GM21515 (cell line): ENCODE data around the gene CFAP20DC.
A peak's percentile ranks its signal among the peaks of the same experiment; 100 is the strongest.
"Not testable (repeated sequence)": the region's sequence is repeated elsewhere in the genome, so short reads cannot be mapped to it uniquely, and the experiment has no call there.

ENCODE experiments used
- ATAC-seq: cut with Tn5 transposase; IDR thresholded peaks from one replicate; pipeline ENCODE4 v1.9.1; 2021; ENCODE audit not compliant: unreplicated experiment

Gene CFAP20DC

DNA sequence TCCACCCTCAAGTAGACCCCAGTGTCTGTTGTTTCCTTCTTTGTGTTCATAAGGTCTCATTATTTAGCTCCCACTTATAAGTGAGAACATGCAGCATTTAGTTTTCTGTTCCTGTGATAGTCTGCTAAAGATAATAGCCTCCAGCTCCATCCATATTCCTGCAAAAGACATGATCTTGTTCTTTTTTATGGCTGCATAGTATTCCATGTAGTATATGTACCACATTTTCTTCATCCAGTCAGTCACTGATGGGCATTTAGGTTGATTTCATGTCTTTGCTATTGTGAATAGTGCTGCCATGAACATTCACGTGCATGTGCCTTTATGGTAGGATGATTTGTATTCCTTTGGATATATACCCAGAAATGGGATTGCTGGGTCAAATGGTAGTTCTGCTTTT, 82.0 kb downstream of the CFAP20DC start:
- ATAC-seq = not testable (repeated sequence)

DNA sequence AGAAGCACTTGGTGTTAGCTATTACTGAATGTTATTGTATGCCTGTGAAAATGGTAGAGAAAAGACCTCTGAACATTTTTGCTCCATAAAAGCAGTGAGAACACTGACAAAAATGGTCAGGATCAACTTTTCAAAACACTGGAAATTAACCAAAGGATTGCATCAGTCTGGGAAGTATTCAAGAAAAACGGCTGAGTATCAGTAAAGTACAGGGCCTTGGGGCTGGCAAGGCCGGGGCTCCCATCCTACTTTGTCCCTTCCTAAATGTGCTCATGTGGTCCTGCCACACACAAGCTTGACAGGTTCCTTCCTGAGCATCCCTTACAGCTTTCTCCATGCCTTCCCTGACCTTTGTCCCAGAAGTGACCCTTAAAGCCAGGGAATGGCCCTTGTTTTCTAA, 84.0 kb downstream of the CFAP20DC start:
- no peak for ATAC-seq

DNA sequence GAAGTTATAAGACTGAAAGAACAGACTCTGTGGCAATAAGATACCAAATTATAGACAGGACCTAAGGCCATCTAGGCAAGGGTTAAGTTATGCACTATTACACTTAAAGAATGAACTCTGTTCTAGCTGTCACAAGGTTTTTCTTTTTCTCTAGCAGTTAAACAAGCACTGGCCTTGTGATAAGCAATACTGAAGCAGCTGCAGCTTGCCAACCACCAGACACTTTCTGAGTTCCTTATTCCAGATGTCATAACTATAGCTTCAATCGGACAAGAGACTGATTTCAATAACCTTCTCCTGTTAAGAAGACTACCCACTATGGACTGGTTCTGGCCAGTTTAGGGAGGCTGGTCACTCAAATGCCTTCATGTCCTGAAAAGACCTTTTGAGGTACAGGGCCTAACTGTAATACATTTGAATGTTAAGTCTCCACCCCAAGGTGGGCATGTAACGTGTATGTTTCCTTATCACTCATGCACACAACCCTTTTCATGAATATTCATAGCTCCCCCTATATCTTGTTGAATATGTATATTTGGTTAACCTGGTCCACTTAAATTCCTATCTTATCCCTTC, 85.8 kb downstream of the CFAP20DC start:
- ATAC-seq = no peak

DNA sequence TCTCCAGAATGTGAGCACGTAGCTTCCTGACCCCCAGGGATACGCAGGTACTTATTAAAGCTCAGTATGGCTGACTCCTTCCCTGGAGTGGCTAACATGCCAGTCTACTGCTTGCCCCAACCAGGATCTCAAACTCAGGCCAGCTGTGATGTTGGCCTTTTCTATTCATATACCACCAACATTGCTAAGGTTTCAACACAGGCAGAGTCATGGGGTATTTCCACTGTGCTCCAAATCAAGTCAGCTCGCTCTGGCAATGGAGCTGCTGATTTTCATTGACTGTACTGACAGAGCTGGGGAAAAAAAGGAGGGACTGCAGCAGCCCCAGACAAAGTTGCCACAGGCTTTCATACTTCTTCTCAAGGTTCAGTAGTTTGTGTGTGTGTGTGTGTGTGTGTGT, 87.0 kb downstream of the CFAP20DC start:
- ATAC-seq = no peak

DNA sequence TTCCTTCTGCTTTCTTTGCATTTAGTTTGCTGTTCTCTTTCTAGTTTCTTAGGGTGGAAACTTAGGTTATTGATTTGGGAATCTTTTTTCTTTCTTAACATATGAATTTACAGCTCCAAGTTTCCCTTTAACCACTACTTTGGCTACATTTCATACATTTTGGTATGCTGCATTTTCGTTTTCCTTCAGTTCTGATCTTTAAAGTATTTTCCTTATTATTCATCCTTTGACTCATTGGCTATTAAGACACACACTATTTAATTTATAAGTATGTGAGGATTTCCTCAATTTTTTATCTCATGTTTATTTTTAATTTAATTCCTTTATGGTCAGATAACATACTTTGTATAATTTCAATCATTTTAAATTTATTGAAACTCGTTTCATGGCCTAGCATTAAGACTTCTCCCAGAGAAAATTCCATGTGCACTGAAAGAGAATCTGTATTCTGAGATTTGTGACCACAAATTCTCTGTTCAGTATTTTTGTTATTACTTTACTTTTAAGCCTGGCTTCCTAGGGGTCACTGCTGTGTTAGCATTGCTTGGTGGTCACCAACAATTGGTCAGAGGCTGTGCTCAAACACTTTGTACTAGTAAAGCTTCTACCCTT, 87.7 kb downstream of the CFAP20DC start:
- ATAC-seq = no peak

DNA sequence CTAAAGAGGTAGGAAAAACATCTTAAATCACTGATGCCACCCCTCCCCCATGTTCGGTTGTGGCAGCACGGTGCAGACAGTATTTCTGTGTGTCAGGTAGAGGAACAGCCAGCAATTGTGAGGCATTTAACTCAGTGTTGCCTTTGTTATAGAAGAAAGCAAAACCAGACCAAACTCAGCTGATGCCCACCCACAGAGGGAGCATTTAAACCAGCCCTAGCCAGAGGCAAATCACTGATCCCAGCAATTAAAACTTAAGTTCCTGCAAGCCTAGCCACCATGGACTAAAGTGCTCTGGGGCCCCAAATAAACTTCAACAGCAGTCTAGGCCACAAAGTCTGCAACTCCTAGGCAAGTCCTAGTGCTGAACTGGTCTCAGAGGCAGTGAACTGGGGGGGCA, 94.5 kb downstream of the CFAP20DC start:
- ATAC-seq = no peak

DNA sequence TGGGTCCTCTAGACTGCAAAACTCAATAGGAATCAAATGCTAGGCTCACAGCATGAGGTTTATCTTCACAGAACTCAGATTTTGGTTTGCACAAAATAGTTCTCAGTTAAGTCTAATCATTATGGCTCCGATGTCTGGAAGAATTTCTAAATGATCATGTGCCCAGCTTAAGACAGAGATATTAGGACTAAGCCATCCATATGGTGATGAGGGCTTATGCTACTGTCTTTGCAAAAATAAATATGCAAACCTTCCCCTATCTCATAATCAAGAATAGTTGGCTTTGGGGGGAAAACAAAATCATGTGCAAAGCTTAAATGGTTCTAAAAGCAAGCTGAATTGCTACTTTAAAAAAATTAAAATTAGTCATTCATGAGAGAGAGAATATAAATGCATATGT, 96.5 kb downstream of the CFAP20DC start:
- ATAC-seq = no peak

DNA sequence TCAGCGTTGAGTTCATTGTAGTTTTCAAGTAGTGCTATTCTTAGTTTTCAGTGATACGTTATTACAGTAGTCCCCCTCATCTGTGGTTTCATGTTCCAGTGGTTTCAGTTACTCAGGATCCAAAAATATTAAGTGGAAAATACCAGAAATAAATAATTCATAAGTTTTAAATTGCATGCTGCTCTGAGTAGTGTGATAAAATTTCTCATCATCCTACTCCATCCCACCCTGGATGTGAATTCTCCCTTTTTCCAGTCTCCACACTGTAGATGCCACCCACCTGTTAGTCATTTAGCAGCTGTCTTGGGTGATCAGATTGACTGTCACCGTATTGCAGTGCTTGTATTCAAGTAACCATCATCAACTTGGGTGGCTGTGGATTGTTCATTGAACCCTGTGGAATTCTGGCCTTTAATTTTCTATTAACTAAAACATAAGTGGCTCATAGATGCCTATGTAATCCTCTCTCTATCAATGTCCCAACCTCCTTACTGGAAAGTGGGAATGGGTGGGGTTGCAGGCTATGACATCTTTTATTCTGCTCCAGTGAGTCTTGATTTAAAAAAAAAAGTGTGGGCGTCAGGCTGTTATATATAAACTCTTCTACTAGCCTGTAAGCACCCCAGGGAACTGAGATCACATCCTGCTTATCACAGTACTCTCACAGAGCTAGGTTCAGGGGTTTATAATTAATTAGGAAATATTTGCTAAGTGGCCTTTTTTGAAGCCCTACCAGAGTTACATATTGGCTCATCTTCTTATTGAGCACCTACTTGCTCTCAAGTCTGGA, 97.5 kb downstream of the CFAP20DC start:
- no peak for ATAC-seq

DNA sequence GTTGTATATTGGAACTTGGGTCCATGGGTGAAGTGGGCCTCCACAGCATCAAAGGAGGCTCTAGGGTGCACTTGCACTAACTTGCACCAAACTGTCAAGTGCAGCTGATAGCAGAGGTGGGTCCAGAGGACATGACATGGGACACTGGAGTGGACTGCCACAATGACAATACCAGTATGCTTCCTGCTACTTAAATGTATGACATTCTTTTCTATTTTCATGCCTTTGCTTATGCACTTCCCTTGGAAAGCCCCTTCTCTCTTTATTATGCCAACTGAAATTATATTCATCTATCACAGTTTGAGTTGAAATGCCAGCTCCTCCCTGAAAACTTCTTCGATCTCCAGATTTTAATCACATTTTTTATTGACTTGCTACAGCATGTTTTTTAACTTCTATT, 101.8 kb downstream of the CFAP20DC start:
- ATAC-seq = no peak

DNA sequence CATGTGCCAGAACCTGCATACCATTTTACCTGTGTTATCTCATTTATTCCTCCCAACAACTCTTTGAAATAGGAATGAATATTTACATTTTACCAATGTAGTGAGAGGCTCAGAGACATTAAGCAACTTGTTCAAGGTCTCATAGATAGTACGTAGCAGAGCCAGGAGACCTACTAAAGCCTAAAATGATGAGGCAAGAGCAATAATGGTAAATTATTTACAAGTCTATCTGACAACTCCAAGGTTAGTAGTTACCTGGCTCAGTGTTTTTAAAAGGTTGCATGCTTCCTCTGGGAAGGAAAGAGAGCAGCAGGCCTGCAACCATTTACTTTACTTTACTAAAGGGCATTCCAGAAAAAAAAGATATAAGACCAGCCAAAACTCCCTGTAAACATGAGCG, 103.0 kb downstream of the CFAP20DC start:
- ATAC-seq = no peak

DNA sequence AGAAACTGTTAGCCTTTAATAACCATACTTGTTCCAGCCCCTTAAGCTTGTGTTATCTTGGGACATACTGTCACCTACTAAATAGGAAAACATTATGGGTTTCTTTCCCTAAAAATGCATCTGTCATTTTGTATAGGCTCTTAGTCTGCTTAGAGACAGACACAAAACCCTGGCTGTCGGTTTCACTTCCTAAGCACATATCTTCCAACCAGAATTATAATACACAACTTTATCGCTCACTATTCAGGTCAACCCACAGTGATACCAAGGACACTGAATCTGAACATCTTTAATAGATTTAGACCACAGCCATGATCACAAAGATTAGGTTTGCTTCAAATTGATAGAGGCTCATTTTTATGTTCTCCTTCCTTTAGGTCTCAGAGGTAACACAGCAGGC, 111.8 kb downstream of the CFAP20DC start:
- no peak for ATAC-seq

DNA sequence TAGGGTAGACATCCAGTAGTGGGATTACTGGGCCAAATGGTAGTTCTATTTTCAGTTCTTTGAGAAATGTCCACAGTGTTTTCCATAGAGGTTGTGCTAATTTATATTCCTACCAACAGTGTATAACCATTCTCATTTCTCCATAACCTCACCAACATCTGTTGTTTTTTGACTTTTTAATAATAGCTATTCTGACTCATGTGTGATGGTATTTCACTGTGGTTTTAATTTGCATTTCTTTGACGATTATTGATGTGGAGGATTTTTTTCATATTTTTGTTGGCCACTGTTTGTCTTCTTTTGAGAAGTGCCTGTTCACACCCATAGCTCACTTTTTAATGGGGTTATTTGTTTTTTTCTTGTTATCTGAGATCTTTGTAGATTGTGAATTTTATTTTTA, 125.2 kb downstream of the CFAP20DC start:
- no peak for ATAC-seq

DNA sequence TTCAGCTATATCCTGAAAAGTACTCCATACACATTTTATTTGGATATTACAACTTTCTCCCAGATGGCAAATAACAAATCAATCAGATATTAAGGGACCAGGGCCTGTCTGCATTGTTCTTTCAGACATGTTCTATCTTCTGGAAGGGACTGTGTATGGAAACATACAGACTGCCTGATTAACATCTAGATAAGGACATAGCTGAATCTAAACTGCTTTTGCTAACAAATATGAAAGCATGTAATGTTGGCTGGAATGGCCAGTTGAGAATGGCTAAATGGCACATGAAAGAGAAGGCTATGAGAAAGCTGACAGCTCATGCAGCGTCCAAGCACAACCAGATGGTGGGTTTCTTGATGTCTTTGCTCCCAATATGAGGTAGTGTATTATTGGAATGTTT, 149.4 kb downstream of the CFAP20DC start:
- no peak for ATAC-seq

DNA sequence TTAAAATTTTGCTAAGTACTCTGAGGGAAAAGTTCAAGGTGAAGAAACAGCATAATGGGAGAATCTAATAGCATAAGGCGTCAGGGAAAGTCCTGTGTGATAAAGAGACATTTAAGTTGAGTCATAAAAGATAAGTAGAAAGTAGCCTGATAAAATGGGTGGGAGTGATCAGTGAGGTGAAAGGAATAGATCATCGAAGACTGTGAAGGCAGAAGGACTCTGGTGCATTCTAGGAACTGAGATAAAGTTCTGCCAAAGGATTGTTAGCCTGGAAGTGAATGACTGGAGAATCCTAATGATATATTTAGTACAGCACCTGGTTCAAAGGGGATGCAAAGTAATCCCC, 149.9 kb downstream of the CFAP20DC start:
- ATAC-seq = peak; percentile 22

DNA sequence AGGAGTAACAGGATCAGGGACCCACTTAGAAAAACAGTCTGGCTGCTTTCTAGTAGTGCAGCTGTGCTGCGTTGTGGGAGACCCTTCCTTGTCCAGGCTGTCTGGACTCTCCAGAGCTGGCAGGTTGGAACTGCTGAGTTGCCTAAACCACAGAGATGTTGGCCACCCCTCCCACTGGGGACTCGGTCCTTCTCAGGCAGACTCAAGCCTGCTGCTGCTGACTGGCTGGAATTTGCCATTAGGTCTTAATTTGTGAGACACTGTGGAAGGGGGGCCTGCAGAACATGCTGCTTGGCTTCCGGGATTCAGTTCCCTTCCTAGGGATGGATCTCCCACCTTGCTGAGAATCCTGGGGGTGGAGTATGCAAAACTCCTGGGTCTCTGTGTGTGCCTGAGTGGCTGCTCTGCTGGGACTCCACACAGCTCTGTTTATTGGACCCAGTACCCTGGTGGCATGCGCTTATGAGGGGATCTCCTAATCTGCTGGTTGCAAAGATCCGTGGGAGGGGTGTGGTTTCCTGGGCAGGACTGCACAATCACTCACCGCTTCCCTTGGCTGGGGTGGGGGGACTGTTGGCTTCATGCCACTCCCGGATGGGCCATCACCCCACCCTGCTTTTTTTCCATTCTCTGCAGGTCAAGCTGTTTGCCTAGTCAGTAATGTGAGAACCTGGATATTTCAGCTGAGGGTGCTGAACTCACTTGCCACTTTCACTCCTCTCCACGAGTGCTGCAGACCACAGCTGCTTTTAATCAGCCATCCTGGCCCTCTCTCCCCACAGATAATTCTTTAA, 150.5 kb downstream of the CFAP20DC start:
- ATAC-seq = peak; percentile 80

DNA sequence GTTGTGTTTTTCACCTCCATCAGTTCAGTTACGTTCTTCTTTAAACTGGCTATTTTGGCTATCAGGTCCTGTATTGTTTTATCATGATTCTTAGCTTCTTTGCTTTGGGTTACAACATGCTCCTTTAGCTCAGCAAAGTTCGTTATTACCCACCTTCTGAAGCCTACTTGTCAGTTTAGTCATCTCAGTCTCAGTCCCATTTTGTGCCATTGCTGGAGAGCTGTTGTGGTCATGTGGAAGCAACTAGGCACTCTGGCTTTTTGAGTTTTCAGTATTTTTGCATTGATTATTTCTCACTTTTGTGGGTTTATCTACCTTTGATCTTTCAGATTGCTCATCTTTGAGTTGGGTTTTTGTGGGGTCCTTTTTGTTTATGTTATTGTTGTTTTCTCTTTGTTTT, 151.3 kb downstream of the CFAP20DC start:
- no peak for ATAC-seq

DNA sequence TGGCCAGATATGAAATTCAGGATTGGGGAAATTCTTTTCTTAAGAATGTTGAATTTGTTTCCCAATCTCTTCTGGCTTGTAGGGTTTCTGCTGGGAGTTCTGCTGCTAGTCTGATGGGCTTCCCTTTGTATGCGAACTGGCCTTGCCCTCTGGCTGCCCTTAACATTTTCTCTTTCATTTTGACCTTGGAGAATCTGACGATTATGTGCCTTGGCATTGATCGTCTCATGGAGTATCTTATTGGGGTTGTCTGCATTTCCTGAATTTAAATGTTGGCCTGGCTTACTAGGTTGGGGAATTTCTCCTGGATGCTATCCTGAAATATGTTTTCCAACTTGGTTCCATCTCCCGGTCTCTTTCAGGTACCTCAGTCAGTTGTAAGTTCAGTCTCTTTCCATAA, 152.2 kb downstream of the CFAP20DC start:
- ATAC-seq = no peak

DNA sequence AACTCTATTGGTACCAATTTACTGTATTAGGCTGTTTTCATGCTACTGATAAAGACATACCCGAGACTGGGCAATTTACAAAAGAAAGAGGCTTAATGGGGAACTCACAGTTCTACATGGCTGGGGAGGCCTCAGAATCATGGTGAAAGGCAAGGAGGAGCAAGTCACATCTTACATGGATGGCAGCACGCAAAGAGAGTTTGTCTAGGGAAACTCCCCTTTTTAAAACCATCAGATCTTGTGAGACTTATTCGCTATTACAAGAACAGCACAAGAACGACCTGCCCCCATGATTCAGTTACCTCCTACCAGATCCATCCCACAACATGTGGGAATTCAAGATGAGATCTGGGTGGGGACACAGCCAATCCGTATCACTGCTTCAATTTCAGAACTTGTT, 154.1 kb downstream of the CFAP20DC start:
- not testable (repeated sequence) for ATAC-seq

DNA sequence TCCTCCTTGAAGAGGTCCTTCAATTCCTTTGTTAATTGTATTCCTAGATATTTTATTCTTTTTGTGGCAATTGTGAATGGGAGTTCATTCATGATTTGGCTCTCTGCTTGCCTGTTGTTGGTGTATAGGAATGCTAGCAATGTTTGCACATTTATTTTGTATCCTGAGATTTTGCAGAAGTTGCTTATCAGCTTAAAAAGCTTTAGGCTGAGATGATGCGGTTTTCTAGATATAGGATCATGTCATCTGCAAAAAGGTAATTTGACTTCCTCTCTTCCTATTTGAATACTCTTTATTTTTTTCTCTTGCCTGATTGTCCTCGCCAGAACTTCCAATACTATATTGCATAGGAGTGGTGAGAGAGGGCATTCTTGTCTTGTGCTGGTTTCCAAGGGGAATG, 157.3 kb downstream of the CFAP20DC start:
- not testable (repeated sequence) for ATAC-seq

DNA sequence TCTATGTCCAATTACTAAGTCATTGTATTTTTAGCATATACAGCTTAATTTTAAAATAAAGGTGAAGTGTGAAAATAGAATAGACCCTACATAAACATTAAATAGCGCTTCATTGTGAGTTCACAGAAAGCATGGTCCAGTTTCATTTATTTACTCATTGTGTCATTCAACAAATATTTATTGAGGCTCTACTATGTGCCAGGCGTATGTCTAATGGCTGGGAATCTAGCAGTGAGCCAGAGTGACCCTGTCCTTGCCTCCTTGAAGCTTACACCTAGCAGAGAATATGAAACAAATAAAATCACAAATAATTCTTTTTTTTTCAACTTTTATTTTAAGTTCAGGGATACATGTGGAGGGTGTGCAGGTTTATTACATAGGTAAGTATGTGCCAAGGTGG, 161.7 kb downstream of the CFAP20DC start:
- no peak for ATAC-seq

DNA sequence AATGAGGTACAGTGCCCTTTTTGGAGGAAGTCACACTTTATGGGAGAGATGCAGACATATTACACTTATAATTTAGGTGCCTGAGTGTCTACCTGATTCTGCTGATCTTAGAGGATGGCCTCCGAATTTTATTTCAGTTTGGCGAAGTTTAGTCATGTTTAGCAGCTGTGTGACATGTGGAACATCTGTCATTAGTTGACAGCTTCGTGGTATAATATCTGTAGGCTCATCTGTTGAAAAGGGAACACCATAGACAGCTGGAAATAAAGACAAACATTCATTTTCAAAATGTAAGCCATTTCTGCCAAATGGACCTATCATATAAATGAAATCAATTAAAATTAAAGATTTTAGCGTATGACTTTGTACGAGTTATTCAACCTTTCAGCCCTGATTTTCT, 165.4 kb downstream of the CFAP20DC start:
- ATAC-seq = no peak

DNA sequence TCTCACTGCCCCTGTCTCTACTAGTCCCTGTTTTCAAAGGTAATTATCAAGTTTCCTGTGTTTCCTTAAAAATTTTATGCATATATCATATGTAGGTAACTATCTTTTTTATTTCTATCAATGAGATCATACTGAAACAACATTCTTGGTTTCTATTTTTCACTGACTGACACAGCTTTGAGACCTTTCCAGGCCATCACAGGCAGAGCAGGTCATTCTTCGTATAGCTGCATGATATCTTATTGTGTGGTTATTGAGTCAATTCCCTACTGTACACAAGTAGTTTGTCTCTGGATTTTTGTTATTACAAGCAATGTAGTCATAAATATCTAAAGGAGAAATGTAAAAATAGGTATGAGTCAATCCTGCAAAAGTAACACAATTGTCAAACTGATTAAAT, 169.6 kb downstream of the CFAP20DC start:
- no peak for ATAC-seq
